ENCODE data around the gene ZNF518B.
A peak's percentile ranks its signal among the peaks of the same experiment; 100 is the strongest.

Gene ZNF518B

GRCh38 chr4:10457255-10457801 is at the start of gene ZNF518B:
ZNF518B (minus strand) TSS chr4:10457426; CDS start chr4:10446328, 11,098 bp downstream.
- DNase-seq (ENCODE audit: low read depth in 2 of 2), result peak; percentile 69 to 79

- no peak for DNase-seq (ENCODE audit: low read depth in 2 of 2)
Observed at GRCh38 chr4:10506077-10506476, 48.9 kb upstream of the ZNF518B start.

GRCh38 chr4:10504570-10505179 is 47.4 kb upstream of the ZNF518B start:
- DNase-seq (ENCODE audit: low read depth in 2 of 2), result no peak

- no peak for DNase-seq (ENCODE audit: low read depth in 2 of 2)
Observed at GRCh38 chr4:10502717-10503116, 45.5 kb upstream of the ZNF518B start.

GRCh38 chr4:10500776-10501175 is 43.5 kb upstream of the ZNF518B start:
- DNase-seq (ENCODE audit: low read depth in 2 of 2), result no peak

- no peak for DNase-seq (ENCODE audit: low read depth in 2 of 2)
Observed at GRCh38 chr4:10496200-10496599, 39.0 kb upstream of the ZNF518B start.

GRCh38 chr4:10495651-10496050 is 38.4 kb upstream of the ZNF518B start:
- no peak for DNase-seq (ENCODE audit: low read depth in 2 of 2)

- no peak for DNase-seq (ENCODE audit: low read depth in 2 of 2)
Observed at GRCh38 chr4:10492464-10492863, 35.2 kb upstream of the ZNF518B start.

- DNase-seq (ENCODE audit: low read depth in 2 of 2), result no peak
Observed at GRCh38 chr4:10491401-10491800, 34.2 kb upstream of the ZNF518B start.

GRCh38 chr4:10490996-10491395 is 33.8 kb upstream of the ZNF518B start:
- no peak for DNase-seq (ENCODE audit: low read depth in 2 of 2)

GRCh38 chr4:10482913-10483312 is 25.7 kb upstream of the ZNF518B start:
- DNase-seq (ENCODE audit: low read depth in 2 of 2), result no peak

GRCh38 chr4:10480616-10481015 is 23.4 kb upstream of the ZNF518B start:
- DNase-seq (ENCODE audit: low read depth in 2 of 2), result no peak

GRCh38 chr4:10478621-10479020 is 21.4 kb upstream of the ZNF518B start:
- no peak for DNase-seq (ENCODE audit: low read depth in 2 of 2)

- DNase-seq (ENCODE audit: low read depth in 2 of 2), result no peak
Observed at GRCh38 chr4:10470505-10470904, 13.3 kb upstream of the ZNF518B start.

- DNase-seq (ENCODE audit: low read depth in 2 of 2), result no peak
Observed at GRCh38 chr4:10466161-10466560, 8.9 kb upstream of the ZNF518B start.

- DNase-seq (ENCODE audit: low read depth in 2 of 2), result no peak
Observed at GRCh38 chr4:10462876-10463275, 5.7 kb upstream of the ZNF518B start.

- no peak for DNase-seq (ENCODE audit: low read depth in 2 of 2)
Observed at GRCh38 chr4:10461850-10462400, 4.7 kb upstream of the ZNF518B start.

GRCh38 chr4:10461091-10461849 is 4.0 kb upstream of the ZNF518B start:
- DNase-seq (ENCODE audit: low read depth in 2 of 2), result peak; percentile 61 to 72

GRCh38 chr4:10460313-10461047 is 3.3 kb upstream of the ZNF518B start:
- DNase-seq (ENCODE audit: low read depth in 2 of 2), result no peak

GRCh38 chr4:10459305-10459704 is 2.1 kb upstream of the ZNF518B start:
- DNase-seq (ENCODE audit: low read depth in 2 of 2), result no peak

GRCh38 chr4:10458177-10458576 is 951 bp upstream of the ZNF518B start:
- DNase-seq (ENCODE audit: low read depth in 2 of 2), result no peak

- DNase-seq (ENCODE audit: low read depth in 2 of 2), result peak; percentile 42 to 50
Observed at GRCh38 chr4:10456595-10457254, 501 bp downstream of the ZNF518B start.
